Measurements from ENCODE around the gene HMGCS1.
A peak's percentile ranks its signal among the peaks of the same experiment; 100 is the strongest.
"Not testable (repeated sequence)": the region's sequence is repeated elsewhere in the genome, so short reads cannot be mapped to it uniquely, and the experiment has no call there.

Gene HMGCS1

GRCh38 chr5:43313854-43314457, 744 bp upstream of the HMGCS1 start:
- Histone ChIP-seq H3K4me1 (ENCODE audit: control insufficient read depth, insufficient read depth, low read length) (peaks cover 34% of the 10 kb centered on the region), H3K27ac (ENCODE audit: low read depth, low read length) (peak overlapping the region; percentile 89), H3K9me3 (ENCODE audit: control insufficient read depth, insufficient read depth, low read length) (no peaks in the 10 kb centered on the region), H3K36me3 (ENCODE audit: control insufficient read depth, insufficient read depth, low read length) (peaks cover 20% of the 10 kb centered on the region), H3K4me3 (ENCODE audit: low read depth, low read length) (peak overlapping the region; percentile 44), H3K9ac (ENCODE audit: low read depth, low read length) (0 out of 2 replicates have a peak overlapping the region, but pooled peaks have one; percentile 24), H3K27me3 (ENCODE audit: control insufficient read depth, insufficient read depth, low read length) (no peaks in the 10 kb centered on the region)

GRCh38 chr5:43312699-43313034, 545 bp downstream of the HMGCS1 start:
- H3K9ac ChIP-seq (ENCODE audit: low read depth, low read length) = peak overlapping the region; percentile 74; the same call in 1 of the 2 replicates
- peak overlapping the region; percentile 84 for H3K4me3 ChIP-seq (ENCODE audit: low read depth, low read length)
- peak overlapping the region; percentile 95 for H3K27ac ChIP-seq (ENCODE audit: low read depth, low read length)
- H3K9me3 ChIP-seq (ENCODE audit: control insufficient read depth, insufficient read depth, low read length) = no peaks in the 10 kb centered on the region
- no peaks in the 10 kb centered on the region for H3K27me3 ChIP-seq (ENCODE audit: control insufficient read depth, insufficient read depth, low read length)
- peaks cover 34% of the 10 kb centered on the region for H3K4me1 ChIP-seq (ENCODE audit: control insufficient read depth, insufficient read depth, low read length)
- peaks cover 25% of the 10 kb centered on the region for H3K36me3 ChIP-seq (ENCODE audit: control insufficient read depth, insufficient read depth, low read length)

GRCh38 chr5:43312076-43312661, 1.0 kb downstream of the HMGCS1 start:
- Histone ChIP-seq H3K27ac (ENCODE audit: low read depth, low read length) (no peak overlapping the region), H3K27me3 (ENCODE audit: control insufficient read depth, insufficient read depth, low read length) (no peaks in the 10 kb centered on the region), H3K4me3 (ENCODE audit: low read depth, low read length) (peak overlapping the region; percentile 84), H3K9ac (ENCODE audit: low read depth, low read length) (peak overlapping the region; percentile 74; the same call in 1 of the 2 replicates), H3K36me3 (ENCODE audit: control insufficient read depth, insufficient read depth, low read length) (peaks cover 30% of the 10 kb centered on the region), H3K4me1 (ENCODE audit: control insufficient read depth, insufficient read depth, low read length) (peaks cover 34% of the 10 kb centered on the region), H3K9me3 (ENCODE audit: control insufficient read depth, insufficient read depth, low read length) (no peaks in the 10 kb centered on the region)

DNA sequence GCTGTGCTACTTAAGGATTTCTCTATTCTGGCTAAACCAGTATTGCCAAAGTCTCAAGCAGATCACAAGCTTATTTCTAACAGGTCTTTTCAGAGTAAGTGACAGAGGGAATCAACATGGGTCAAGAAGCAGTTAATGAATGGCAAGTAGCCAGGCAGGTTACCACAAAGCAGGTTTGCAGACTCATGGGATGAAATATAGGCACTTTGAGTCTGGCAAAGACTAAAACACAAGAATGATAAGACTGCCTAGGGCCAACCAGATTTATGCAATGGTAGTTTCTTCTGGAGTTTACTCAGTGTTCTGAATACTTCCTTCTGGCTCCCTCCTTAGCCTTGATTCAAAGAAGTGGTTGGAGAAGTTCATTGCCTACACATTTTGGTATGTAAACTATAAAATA, 3.6 kb downstream of the HMGCS1 start:
- H3K9me3 ChIP-seq (ENCODE audit: control insufficient read depth, insufficient read depth, low read length) = no peaks in the 10 kb centered on the region
- peak overlapping the region; percentile 7; the same call in 1 of the 2 replicates for H3K9ac ChIP-seq (ENCODE audit: low read depth, low read length)
- H3K4me3 ChIP-seq (ENCODE audit: low read depth, low read length) = peak overlapping the region; percentile 84; the same call in 1 of the 2 replicates
- peaks cover 31% of the 10 kb centered on the region for H3K36me3 ChIP-seq (ENCODE audit: control insufficient read depth, insufficient read depth, low read length)
- no peaks in the 10 kb centered on the region for H3K27me3 ChIP-seq (ENCODE audit: control insufficient read depth, insufficient read depth, low read length)
- H3K27ac ChIP-seq (ENCODE audit: low read depth, low read length) = no peak overlapping the region
- peaks cover 34% of the 10 kb centered on the region for H3K4me1 ChIP-seq (ENCODE audit: control insufficient read depth, insufficient read depth, low read length)

DNA sequence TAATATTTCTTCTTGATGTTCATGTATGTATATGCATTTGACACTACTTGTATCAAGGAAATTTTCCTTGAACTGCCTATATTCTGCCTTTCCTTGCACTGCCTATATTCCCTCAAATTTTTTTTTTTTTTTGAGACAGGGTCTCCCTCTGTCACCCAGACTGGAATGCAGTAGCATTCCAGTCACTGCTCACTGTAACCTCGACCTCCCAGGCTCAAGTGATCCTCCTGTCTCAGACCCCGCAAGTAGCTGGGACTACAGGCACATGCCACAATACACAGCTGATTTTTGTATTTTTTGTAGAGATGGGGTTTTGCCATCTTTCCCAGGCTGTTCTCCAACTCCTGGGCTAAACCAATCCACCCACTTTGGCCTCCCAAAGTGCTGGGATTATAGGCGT, 4.1 kb downstream of the HMGCS1 start:
- no peak overlapping the region for H3K4me3 ChIP-seq (ENCODE audit: low read depth, low read length)
- H3K27ac ChIP-seq (ENCODE audit: low read depth, low read length) = no peak overlapping the region
- H3K9ac ChIP-seq (ENCODE audit: low read depth, low read length) = peak overlapping the region; percentile 7; the same call in 1 of the 2 replicates
- H3K4me1 ChIP-seq (ENCODE audit: control insufficient read depth, insufficient read depth, low read length) = peaks cover 32% of the 10 kb centered on the region
- H3K27me3 ChIP-seq (ENCODE audit: control insufficient read depth, insufficient read depth, low read length) = no peaks in the 10 kb centered on the region
- H3K36me3 ChIP-seq (ENCODE audit: control insufficient read depth, insufficient read depth, low read length) = peaks cover 36% of the 10 kb centered on the region
- no peaks in the 10 kb centered on the region for H3K9me3 ChIP-seq (ENCODE audit: control insufficient read depth, insufficient read depth, low read length)

GRCh38 chr5:43306954-43307353, 6.3 kb downstream of the HMGCS1 start:
- H3K9ac ChIP-seq (ENCODE audit: low read depth, low read length); H3K27ac ChIP-seq (ENCODE audit: low read depth, low read length); H3K9me3 ChIP-seq (ENCODE audit: control insufficient read depth, insufficient read depth, low read length); H3K4me3 ChIP-seq (ENCODE audit: low read depth, low read length); H3K27me3 ChIP-seq (ENCODE audit: control insufficient read depth, insufficient read depth, low read length): not testable (repeated sequence)
- Histone ChIP-seq H3K36me3 (ENCODE audit: control insufficient read depth, insufficient read depth, low read length) (peaks cover 51% of the 10 kb centered on the region), H3K4me1 (ENCODE audit: control insufficient read depth, insufficient read depth, low read length) (peaks cover 35% of the 10 kb centered on the region)

- H3K36me3 ChIP-seq (ENCODE audit: control insufficient read depth, insufficient read depth, low read length) = peaks cover 51% of the 10 kb centered on the region
- no peaks in the 10 kb centered on the region for H3K9me3 ChIP-seq (ENCODE audit: control insufficient read depth, insufficient read depth, low read length)
- H3K9ac ChIP-seq (ENCODE audit: low read depth, low read length) = no peak overlapping the region
- H3K4me1 ChIP-seq (ENCODE audit: control insufficient read depth, insufficient read depth, low read length) = peaks cover 28% of the 10 kb centered on the region
- no peaks in the 10 kb centered on the region for H3K27me3 ChIP-seq (ENCODE audit: control insufficient read depth, insufficient read depth, low read length)
- no peak overlapping the region for H3K4me3 ChIP-seq (ENCODE audit: low read depth, low read length)
- no peak overlapping the region for H3K27ac ChIP-seq (ENCODE audit: low read depth, low read length)
These were observed 7.2 kb downstream of the HMGCS1 start for GRCh38 chr5:43305948-43306565.

DNA sequence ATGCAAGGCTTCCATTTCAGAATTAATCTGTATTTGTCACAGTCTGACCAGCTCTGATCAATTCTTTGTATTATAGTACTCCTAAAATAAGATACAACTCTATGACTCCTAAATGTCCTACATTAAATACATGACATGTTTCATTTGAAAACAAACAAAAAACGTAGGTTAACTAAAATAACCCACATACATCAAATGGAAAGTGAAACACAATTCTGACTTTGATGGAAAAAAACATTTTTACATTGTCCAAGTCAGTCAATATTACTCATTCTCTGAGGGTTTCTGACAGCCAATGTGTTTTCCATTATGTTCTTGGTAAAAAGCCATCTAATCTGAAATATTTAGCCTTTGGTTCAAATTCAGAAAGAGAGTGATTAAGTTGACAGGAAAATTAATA, 8.7 kb downstream of the HMGCS1 start:
- Histone ChIP-seq H3K36me3 (ENCODE audit: control insufficient read depth, insufficient read depth, low read length) (peaks cover 54% of the 10 kb centered on the region), H3K27me3 (ENCODE audit: control insufficient read depth, insufficient read depth, low read length) (no peaks in the 10 kb centered on the region), H3K4me1 (ENCODE audit: control insufficient read depth, insufficient read depth, low read length) (peaks cover 14% of the 10 kb centered on the region), H3K4me3 (ENCODE audit: low read depth, low read length) (no peak overlapping the region), H3K9ac (ENCODE audit: low read depth, low read length) (no peak overlapping the region), H3K9me3 (ENCODE audit: control insufficient read depth, insufficient read depth, low read length) (no peaks in the 10 kb centered on the region), H3K27ac (ENCODE audit: low read depth, low read length) (no peak overlapping the region)

GRCh38 chr5:43303242-43303641, 10.0 kb downstream of the HMGCS1 start:
- H3K27ac ChIP-seq (ENCODE audit: low read depth, low read length) = no peak overlapping the region
- no peaks in the 10 kb centered on the region for H3K9me3 ChIP-seq (ENCODE audit: control insufficient read depth, insufficient read depth, low read length)
- H3K36me3 ChIP-seq (ENCODE audit: control insufficient read depth, insufficient read depth, low read length) = peaks cover 63% of the 10 kb centered on the region
- no peaks in the 10 kb centered on the region for H3K27me3 ChIP-seq (ENCODE audit: control insufficient read depth, insufficient read depth, low read length)
- no peak overlapping the region for H3K4me3 ChIP-seq (ENCODE audit: low read depth, low read length)
- H3K4me1 ChIP-seq (ENCODE audit: control insufficient read depth, insufficient read depth, low read length) = peaks cover 11% of the 10 kb centered on the region
- no peak overlapping the region for H3K9ac ChIP-seq (ENCODE audit: low read depth, low read length)

- Histone ChIP-seq H3K4me3 (ENCODE audit: low read depth, low read length) (no peak overlapping the region), H3K36me3 (ENCODE audit: control insufficient read depth, insufficient read depth, low read length) (peaks cover 64% of the 10 kb centered on the region), H3K4me1 (ENCODE audit: control insufficient read depth, insufficient read depth, low read length) (peaks cover 11% of the 10 kb centered on the region), H3K27me3 (ENCODE audit: control insufficient read depth, insufficient read depth, low read length) (no peaks in the 10 kb centered on the region), H3K9ac (ENCODE audit: low read depth, low read length) (no peak overlapping the region), H3K9me3 (ENCODE audit: control insufficient read depth, insufficient read depth, low read length) (no peaks in the 10 kb centered on the region), H3K27ac (ENCODE audit: low read depth, low read length) (no peak overlapping the region)
These were observed 10.7 kb downstream of the HMGCS1 start for GRCh38 chr5:43302481-43302880.

DNA sequence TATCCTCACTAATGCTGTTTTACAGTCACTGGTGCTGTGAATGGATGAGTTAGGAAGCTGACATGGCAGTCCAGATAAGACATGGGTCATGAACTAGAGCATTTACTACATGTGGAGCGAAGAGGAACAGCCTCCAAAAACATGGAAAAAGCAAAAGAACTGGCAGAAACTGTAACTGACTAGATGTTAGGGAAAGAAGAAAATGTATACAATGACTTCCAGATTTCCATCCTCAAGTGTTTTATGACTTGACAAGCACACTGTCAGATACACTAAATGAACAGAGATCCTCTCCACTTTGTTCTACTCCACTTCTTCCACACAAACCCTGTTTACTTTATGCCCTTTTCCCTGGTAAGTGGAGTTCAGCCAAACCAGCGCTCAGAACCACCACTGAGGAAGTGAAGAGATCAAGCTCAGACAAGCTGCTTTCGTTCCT, 11.5 kb downstream of the HMGCS1 start:
- Histone ChIP-seq H3K9me3 (ENCODE audit: control insufficient read depth, insufficient read depth, low read length) (no peaks in the 10 kb centered on the region), H3K4me3 (ENCODE audit: low read depth, low read length) (no peak overlapping the region), H3K27me3 (ENCODE audit: control insufficient read depth, insufficient read depth, low read length) (no peaks in the 10 kb centered on the region), H3K27ac (ENCODE audit: low read depth, low read length) (no peak overlapping the region), H3K4me1 (ENCODE audit: control insufficient read depth, insufficient read depth, low read length) (peaks cover 11% of the 10 kb centered on the region), H3K9ac (ENCODE audit: low read depth, low read length) (no peak overlapping the region), H3K36me3 (ENCODE audit: control insufficient read depth, insufficient read depth, low read length) (peaks cover 69% of the 10 kb centered on the region)

Measured in HUES48 (cell line).